ENCODE measurements around the gene CNIH3. TPM values are rescaled to one million over a fixed set of nuclear protein-coding genes. Genes with fewer than 3 reads are reported as not detected.
A peak's percentile ranks its signal among the peaks of the same experiment; 100 is the strongest.

The CNIH3 gene
- total RNA-seq, 1 donor = 3.6 TPM

DNA sequence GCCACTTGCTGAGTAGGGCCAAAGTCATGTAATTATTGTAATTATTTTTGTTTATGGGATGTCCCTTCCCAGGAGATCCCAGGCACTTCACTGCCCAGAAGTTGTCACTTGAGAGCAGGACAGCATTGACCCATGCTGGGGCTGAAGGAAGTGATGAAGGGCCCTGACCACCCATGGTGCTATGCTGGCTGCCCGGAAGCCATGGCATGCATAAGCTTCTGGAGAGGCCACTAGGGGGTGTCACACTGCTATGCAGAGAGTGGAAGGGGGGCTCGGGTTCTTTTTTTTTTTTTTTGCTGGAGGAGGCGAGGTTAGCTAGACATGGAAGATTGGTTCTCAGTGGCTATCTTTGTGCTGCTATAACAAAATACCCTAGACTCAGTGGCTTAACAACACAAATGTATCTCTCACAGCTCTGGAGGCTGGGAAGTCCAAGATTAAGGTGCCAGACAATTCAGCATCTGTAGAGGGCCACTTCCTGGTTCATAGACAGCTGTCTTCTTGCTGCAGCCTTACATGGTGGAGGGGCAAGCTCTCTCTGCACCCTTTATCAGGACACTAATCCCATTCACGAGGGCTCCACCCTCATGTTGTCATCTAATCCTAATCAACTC is 84.9 kb downstream of the CNIH3 start:
- H3K4me1 ChIP-seq (ENCODE audit: insufficient read depth, low read length) = peaks cover 8% of the 10 kb centered on the region
- TF ChIP-seq, protein P1, sequence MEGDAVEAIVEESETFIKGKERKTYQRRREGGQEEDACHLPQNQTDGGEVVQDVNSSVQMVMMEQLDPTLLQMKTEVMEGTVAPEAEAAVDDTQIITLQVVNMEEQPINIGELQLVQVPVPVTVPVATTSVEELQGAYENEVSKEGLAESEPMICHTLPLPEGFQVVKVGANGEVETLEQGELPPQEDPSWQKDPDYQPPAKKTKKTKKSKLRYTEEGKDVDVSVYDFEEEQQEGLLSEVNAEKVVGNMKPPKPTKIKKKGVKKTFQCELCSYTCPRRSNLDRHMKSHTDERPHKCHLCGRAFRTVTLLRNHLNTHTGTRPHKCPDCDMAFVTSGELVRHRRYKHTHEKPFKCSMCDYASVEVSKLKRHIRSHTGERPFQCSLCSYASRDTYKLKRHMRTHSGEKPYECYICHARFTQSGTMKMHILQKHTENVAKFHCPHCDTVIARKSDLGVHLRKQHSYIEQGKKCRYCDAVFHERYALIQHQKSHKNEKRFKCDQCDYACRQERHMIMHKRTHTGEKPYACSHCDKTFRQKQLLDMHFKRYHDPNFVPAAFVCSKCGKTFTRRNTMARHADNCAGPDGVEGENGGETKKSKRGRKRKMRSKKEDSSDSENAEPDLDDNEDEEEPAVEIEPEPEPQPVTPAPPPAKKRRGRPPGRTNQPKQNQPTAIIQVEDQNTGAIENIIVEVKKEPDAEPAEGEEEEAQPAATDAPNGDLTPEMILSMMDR (IDR thresholded peaks at IDR 0.05; ENCODE audit: extremely low read depth, low read depth, low read length) = peak; percentile 63
- no peaks in the 10 kb centered on the region for H3K9me3 ChIP-seq (ENCODE audit: low read depth, low read length)
- no peaks in the 10 kb centered on the region for H3K36me3 ChIP-seq (ENCODE audit: insufficient read depth, low read length)
- no peaks in the 10 kb centered on the region for H4K20me1 ChIP-seq (ENCODE audit: insufficient read depth, low read length)
- no peaks in the 10 kb centered on the region for H3K27me3 ChIP-seq (ENCODE audit: insufficient read depth, low read length)
- no peak overlapping the region for H2AFZ ChIP-seq (ENCODE audit: low read length)
- H3K79me2 ChIP-seq (ENCODE audit: insufficient read depth, low read length) = no peaks in the 10 kb centered on the region
- no peak overlapping the region for H3K27ac ChIP-seq (ENCODE audit: low read depth, low read length)
- H3K4me2 ChIP-seq (ENCODE audit: insufficient read depth, low read length) = no peak overlapping the region
- DNase-seq (ENCODE audit: insufficient read length, low spot score, missing footprints) = no peak
- no peak overlapping the region for H3K4me3 ChIP-seq (ENCODE audit: insufficient read depth, low read length)

DNA sequence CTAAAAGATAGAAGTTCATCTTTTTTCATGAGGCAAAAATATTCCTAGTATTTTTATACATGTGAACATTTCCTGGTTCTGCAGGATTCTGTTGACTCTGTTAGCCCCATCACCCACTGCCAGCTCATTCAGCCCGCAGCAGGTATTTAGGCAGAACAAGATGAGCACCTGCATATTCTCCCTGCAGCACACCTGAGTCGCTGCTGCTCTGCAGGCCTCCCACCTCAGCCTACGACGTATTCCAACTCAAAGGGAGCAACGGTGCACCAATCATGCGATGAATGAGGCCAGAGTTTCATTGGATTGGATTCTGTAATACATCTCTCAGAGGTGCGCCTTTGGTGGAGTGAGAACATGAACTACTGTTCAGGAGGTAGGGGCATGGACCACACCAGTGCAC is 87.6 kb downstream of the CNIH3 start:
- Histone ChIP-seq H3K4me1 (ENCODE audit: insufficient read depth, low read length) (peaks cover 12% of the 10 kb centered on the region), H3K36me3 (ENCODE audit: insufficient read depth, low read length) (no peaks in the 10 kb centered on the region), H3K27ac (ENCODE audit: low read depth, low read length) (no peak overlapping the region), H3K4me3 (ENCODE audit: insufficient read depth, low read length) (no peak overlapping the region), H3K9me3 (ENCODE audit: low read depth, low read length) (no peaks in the 10 kb centered on the region), H2AFZ (ENCODE audit: low read length) (no peak overlapping the region), H3K27me3 (ENCODE audit: insufficient read depth, low read length) (no peaks in the 10 kb centered on the region), H4K20me1 (ENCODE audit: insufficient read depth, low read length) (no peaks in the 10 kb centered on the region), H3K79me2 (ENCODE audit: insufficient read depth, low read length) (no peaks in the 10 kb centered on the region), H3K4me2 (ENCODE audit: insufficient read depth, low read length) (no peak overlapping the region)
- DNase-seq (ENCODE audit: insufficient read length, low spot score, missing footprints) = no peak
- TF ChIP-seq, protein P1 (IDR thresholded peaks at IDR 0.05; ENCODE audit: extremely low read depth, low read depth, low read length) = no peak

DNA sequence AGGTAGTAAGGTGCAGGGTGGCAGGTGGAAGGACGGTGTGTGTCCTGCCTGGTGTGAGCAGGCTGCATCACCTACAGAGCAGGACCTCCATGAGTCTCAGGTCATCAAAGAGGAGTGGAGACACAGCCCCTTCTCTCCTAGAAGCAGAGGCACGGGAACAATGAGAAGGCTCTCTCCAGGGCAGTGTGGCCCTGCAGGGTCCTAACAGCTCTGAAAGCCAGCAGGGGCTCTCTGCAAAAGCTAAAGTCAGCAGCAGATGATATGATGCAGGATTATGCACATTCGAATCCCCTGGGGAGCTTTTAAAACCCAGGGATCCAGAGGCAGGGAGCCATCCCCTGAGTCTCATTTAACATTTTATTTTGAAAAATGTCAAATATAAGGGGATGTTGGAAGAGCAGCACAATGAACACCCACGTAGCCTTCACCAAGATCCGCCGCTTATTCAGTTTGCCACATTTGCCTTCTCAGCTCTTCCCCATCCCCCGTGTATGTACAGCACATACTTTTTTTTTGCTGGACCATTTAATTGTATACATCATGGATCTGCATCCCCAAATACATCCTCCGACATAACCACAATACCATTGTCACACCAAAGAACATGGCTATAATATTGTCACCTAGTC is 88.1 kb downstream of the CNIH3 start:
- TF ChIP-seq, protein P1 (IDR thresholded peaks at IDR 0.05; ENCODE audit: extremely low read depth, low read depth, low read length) = no peak
- Histone ChIP-seq H3K4me3 (ENCODE audit: insufficient read depth, low read length) (no peak overlapping the region), H4K20me1 (ENCODE audit: insufficient read depth, low read length) (no peaks in the 10 kb centered on the region), H3K79me2 (ENCODE audit: insufficient read depth, low read length) (no peaks in the 10 kb centered on the region), H3K36me3 (ENCODE audit: insufficient read depth, low read length) (no peaks in the 10 kb centered on the region), H2AFZ (ENCODE audit: low read length) (no peak overlapping the region), H3K4me1 (ENCODE audit: insufficient read depth, low read length) (peaks cover 12% of the 10 kb centered on the region), H3K4me2 (ENCODE audit: insufficient read depth, low read length) (no peak overlapping the region), H3K27me3 (ENCODE audit: insufficient read depth, low read length) (no peaks in the 10 kb centered on the region), H3K9me3 (ENCODE audit: low read depth, low read length) (no peaks in the 10 kb centered on the region), H3K27ac (ENCODE audit: low read depth, low read length) (no peak overlapping the region)
- DNase-seq (ENCODE audit: insufficient read length, low spot score, missing footprints) = no peak

DNA sequence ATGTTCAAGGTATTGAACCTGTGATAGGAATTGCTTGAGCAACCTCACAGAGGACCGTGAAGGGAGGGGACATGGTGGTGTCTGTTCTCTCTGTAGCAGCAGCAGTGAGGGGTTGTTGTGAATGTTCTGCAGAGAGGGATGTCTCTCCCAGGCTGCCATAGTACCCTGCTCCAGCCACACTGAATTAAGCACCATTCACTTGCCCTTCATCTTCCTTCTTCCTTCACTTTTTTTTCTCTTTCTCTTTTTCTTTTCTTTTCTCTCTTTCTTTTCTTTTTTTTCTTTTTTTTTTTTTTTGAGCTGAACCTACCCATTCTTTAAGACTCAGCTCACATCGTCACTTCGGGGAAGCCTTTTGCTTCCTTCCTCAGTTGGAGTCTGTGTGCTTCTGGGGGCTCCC is 89.5 kb downstream of the CNIH3 start:
- no peaks in the 10 kb centered on the region for H3K27me3 ChIP-seq (ENCODE audit: insufficient read depth, low read length)
- TF ChIP-seq, protein P1 (IDR thresholded peaks at IDR 0.05; ENCODE audit: extremely low read depth, low read depth, low read length) = no peak
- H3K4me1 ChIP-seq (ENCODE audit: insufficient read depth, low read length) = peaks cover 15% of the 10 kb centered on the region
- no peaks in the 10 kb centered on the region for H3K79me2 ChIP-seq (ENCODE audit: insufficient read depth, low read length)
- H3K36me3 ChIP-seq (ENCODE audit: insufficient read depth, low read length) = no peaks in the 10 kb centered on the region
- no peak overlapping the region for H3K4me2 ChIP-seq (ENCODE audit: insufficient read depth, low read length)
- H2AFZ ChIP-seq (ENCODE audit: low read length) = no peak overlapping the region
- H4K20me1 ChIP-seq (ENCODE audit: insufficient read depth, low read length) = no peaks in the 10 kb centered on the region
- H3K27ac ChIP-seq (ENCODE audit: low read depth, low read length) = no peak overlapping the region
- H3K9me3 ChIP-seq (ENCODE audit: low read depth, low read length) = no peaks in the 10 kb centered on the region
- H3K4me3 ChIP-seq (ENCODE audit: insufficient read depth, low read length) = no peak overlapping the region
- no peak for DNase-seq (ENCODE audit: insufficient read length, low spot score, missing footprints)
